ENCODE results near the gene GALNTL6.
"Not testable (repeated sequence)": the region's sequence is repeated elsewhere in the genome, so short reads cannot be mapped to it uniquely, and the experiment has no call there.

GALNTL6 gene

DNA sequence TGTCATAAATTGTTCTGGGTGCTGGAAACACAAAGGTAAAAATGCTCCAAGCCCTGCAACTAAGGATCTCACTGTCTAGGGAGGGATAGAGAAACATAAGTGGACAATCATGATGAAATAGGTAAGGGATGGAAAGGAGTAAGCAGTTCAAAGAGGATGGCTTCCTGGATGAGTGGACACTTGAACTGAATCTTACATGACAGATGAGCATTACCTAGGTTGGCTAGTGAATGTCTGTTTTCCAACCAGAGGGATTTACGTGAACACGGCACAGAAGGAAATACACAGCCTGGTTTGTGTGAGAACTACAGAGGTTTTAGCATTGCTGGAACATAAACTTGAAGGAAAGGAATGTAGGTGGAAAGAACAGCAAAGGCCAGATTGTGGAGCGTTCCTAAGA is 1205.2 kb downstream of the GALNTL6 start:
- Histone ChIP-seq H3K36me3 (ENCODE audit: control insufficient read depth in 1 of 2, insufficient read depth in 2 of 2, low read depth in 1 of 2, low read length in 2 of 2) (no peaks in the 10 kb centered on the region), H3K14ac (ENCODE audit: low read length in 2 of 2) (peak overlapping the region in 1 of 2 experiments; percentile 12), H3K4me3 (ENCODE audit: insufficient read depth in 1 of 2, low read depth in 1 of 2, low read length in 2 of 2) (no peak overlapping the region), H3K9ac (ENCODE audit: low read length) (no peak overlapping the region), H2AK5ac (ENCODE audit: low read length, severe bottlenecking) (no peak overlapping the region), H2BK120ac (ENCODE audit: low read depth, low read length) (no peak overlapping the region), H3K9me3 (ENCODE audit: control insufficient read depth, low read length) (no peaks in the 10 kb centered on the region), H3K79me1 (replicated peaks; ENCODE audit: low read length, poor library complexity, severe bottlenecking) (peaks cover 3% of the 10 kb centered on the region), H3K27ac (ENCODE audit: low read length, poor library complexity, severe bottlenecking) (no peak overlapping the region), H3K23ac (ENCODE audit: low read length in 2 of 2) (no peak overlapping the region), H2BK5ac (ENCODE audit: low read depth, low read length, poor library complexity, severe bottlenecking) (no peak overlapping the region), H4K8ac (ENCODE audit: low read length) (no peak overlapping the region), H3K4me2 (ENCODE audit: low read length, poor library complexity, severe bottlenecking) (no peak overlapping the region), H2BK12ac (ENCODE audit: low read length in 2 of 2) (no peak overlapping the region), H4K91ac (ENCODE audit: low read length) (no peak overlapping the region), H3K27me3 (ENCODE audit: control insufficient read depth in 1 of 2, insufficient read depth in 1 of 2, low read length in 2 of 2) (no peaks in the 10 kb centered on the region), H3K18ac (ENCODE audit: low read depth in 1 of 2, low read length in 2 of 2) (no peak overlapping the region), H3K4me1 (ENCODE audit: control insufficient read depth, insufficient read depth, low read depth, low read length) (peaks cover 11% of the 10 kb centered on the region), H3K4ac (ENCODE audit: low read depth in 1 of 2, low read length in 2 of 2) (no peak overlapping the region), H2AFZ (ENCODE audit: low read depth, low read length) (no peak overlapping the region), H2BK15ac (ENCODE audit: low read depth, poor library complexity, severe bottlenecking) (no peak overlapping the region)
- DNase-seq = no peak
- WGBS = 75% methylated on average over 2 of the region's 3 CpGs

DNA sequence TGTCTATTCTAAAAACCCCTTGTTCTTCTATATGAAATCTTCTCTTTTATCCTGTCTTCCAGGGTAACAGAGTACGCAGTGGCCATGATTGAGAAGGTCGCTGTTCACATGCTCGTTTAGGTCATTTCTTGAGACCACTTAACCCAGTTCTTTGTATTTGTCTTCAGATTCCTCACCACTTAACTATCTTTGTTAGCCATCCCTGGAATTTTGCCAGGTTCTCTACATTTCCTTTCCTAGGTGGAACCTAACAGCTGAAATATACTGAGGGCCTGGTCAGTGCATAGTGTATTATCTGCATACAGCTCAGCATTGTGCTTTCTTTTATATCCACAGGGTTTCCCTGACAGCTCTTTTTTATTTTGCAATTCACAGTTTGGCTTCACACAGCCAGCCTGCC is 1206.5 kb downstream of the GALNTL6 start:
- no peak overlapping the region for H3K18ac ChIP-seq (ENCODE audit: low read depth in 1 of 2, low read length in 2 of 2)
- H4K91ac ChIP-seq (ENCODE audit: low read length) = no peak overlapping the region
- no peak overlapping the region for H3K4me3 ChIP-seq (ENCODE audit: insufficient read depth in 1 of 2, low read depth in 1 of 2, low read length in 2 of 2)
- H3K4ac ChIP-seq (ENCODE audit: low read depth in 1 of 2, low read length in 2 of 2) = no peak overlapping the region
- no peak overlapping the region for H2BK12ac ChIP-seq (ENCODE audit: low read length in 2 of 2)
- no peaks in the 10 kb centered on the region for H3K27me3 ChIP-seq (ENCODE audit: control insufficient read depth in 1 of 2, insufficient read depth in 1 of 2, low read length in 2 of 2)
- H3K4me2 ChIP-seq (ENCODE audit: low read length, poor library complexity, severe bottlenecking) = no peak overlapping the region
- H3K27ac ChIP-seq (ENCODE audit: low read length, poor library complexity, severe bottlenecking) = no peak overlapping the region
- H2AK5ac ChIP-seq (ENCODE audit: low read length, severe bottlenecking) = no peak overlapping the region
- no peak overlapping the region for H3K9ac ChIP-seq (ENCODE audit: low read length)
- H3K79me1 ChIP-seq (replicated peaks; ENCODE audit: low read length, poor library complexity, severe bottlenecking) = peaks cover 3% of the 10 kb centered on the region
- no peak for DNase-seq
- no peak overlapping the region for H4K8ac ChIP-seq (ENCODE audit: low read length)
- H3K14ac ChIP-seq (ENCODE audit: low read length in 2 of 2) = no peak overlapping the region
- 71% methylated on average over 3 of the region's 3 CpGs for WGBS
- no peaks in the 10 kb centered on the region for H3K36me3 ChIP-seq (ENCODE audit: control insufficient read depth in 1 of 2, insufficient read depth in 2 of 2, low read depth in 1 of 2, low read length in 2 of 2)
- H2BK15ac ChIP-seq (ENCODE audit: low read depth, poor library complexity, severe bottlenecking) = no peak overlapping the region
- H2BK5ac ChIP-seq (ENCODE audit: low read depth, low read length, poor library complexity, severe bottlenecking) = no peak overlapping the region
- H3K23ac ChIP-seq (ENCODE audit: low read length in 2 of 2) = no peak overlapping the region
- no peak overlapping the region for H2AFZ ChIP-seq (ENCODE audit: low read depth, low read length)
- H3K4me1 ChIP-seq (ENCODE audit: control insufficient read depth, insufficient read depth, low read depth, low read length) = peaks cover 13% of the 10 kb centered on the region
- no peak overlapping the region for H2BK120ac ChIP-seq (ENCODE audit: low read depth, low read length)
- H3K9me3 ChIP-seq (ENCODE audit: control insufficient read depth, low read length) = no peaks in the 10 kb centered on the region

DNA sequence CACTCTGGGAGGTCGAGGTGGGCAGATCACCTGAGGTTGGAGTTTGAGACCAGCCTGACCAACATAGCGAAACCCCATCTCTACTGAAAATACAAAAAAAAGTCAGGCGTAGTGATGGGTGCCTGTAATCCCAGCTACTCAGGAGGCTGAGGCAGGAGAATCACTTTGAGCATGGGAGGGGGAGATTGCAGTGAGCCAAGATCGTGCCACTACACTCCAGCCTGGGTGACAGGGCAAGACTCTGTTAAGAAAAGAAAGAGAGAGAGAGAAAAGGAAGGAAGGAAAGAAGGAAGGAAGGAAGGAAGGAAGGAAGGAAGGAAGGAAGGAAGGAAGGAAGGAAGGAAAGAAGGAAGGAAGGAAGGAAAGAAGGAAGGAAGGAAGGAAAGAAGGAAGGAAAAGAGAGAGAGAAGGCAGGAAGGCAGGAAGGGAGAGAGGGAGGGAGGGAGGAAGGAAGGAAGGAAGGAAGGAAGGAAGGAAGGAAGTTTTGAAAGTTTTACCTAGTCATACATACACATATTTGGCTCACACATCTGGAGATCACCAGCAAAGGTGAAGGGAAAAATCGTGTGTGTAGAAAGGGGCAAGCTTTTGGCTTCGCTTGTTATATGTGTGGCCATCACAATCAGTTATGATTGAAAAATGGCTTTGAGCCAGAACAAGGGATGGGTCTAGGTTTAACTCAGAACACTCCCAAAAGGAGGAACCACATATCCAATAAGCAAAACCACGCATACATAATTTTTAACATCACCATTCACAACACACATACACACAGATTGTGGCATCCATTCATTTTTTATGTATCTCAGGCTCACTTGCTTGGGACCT is 1208.8 kb downstream of the GALNTL6 start:
- H2BK12ac ChIP-seq (ENCODE audit: low read length in 2 of 2); DNase-seq; H2BK15ac ChIP-seq (ENCODE audit: low read depth, poor library complexity, severe bottlenecking); H3K18ac ChIP-seq (ENCODE audit: low read depth in 1 of 2, low read length in 2 of 2); H2BK5ac ChIP-seq (ENCODE audit: low read depth, low read length, poor library complexity, severe bottlenecking); H2AFZ ChIP-seq (ENCODE audit: low read depth, low read length); H3K79me1 ChIP-seq (replicated peaks; ENCODE audit: low read length, poor library complexity, severe bottlenecking); H3K4me2 ChIP-seq (ENCODE audit: low read length, poor library complexity, severe bottlenecking); H3K27ac ChIP-seq (ENCODE audit: low read length, poor library complexity, severe bottlenecking); H3K4ac ChIP-seq (ENCODE audit: low read depth in 1 of 2, low read length in 2 of 2); H3K9ac ChIP-seq (ENCODE audit: low read length); H3K23ac ChIP-seq (ENCODE audit: low read length in 2 of 2); H3K14ac ChIP-seq (ENCODE audit: low read length in 2 of 2); H3K36me3 ChIP-seq (ENCODE audit: control insufficient read depth in 1 of 2, insufficient read depth in 2 of 2, low read depth in 1 of 2, low read length in 2 of 2); H4K8ac ChIP-seq (ENCODE audit: low read length); H3K9me3 ChIP-seq (ENCODE audit: control insufficient read depth, low read length); H2BK120ac ChIP-seq (ENCODE audit: low read depth, low read length); H3K4me3 ChIP-seq (ENCODE audit: insufficient read depth in 1 of 2, low read depth in 1 of 2, low read length in 2 of 2); H4K91ac ChIP-seq (ENCODE audit: low read length); H3K27me3 ChIP-seq (ENCODE audit: control insufficient read depth in 1 of 2, insufficient read depth in 1 of 2, low read length in 2 of 2): not testable (repeated sequence)
- peaks cover 13% of the 10 kb centered on the region for H3K4me1 ChIP-seq (ENCODE audit: control insufficient read depth, insufficient read depth, low read depth, low read length)
- 97% methylated on average over 5 of the region's 7 CpGs for WGBS
- H2AK5ac ChIP-seq (ENCODE audit: low read length, severe bottlenecking) = peak overlapping the region; percentile 72

DNA sequence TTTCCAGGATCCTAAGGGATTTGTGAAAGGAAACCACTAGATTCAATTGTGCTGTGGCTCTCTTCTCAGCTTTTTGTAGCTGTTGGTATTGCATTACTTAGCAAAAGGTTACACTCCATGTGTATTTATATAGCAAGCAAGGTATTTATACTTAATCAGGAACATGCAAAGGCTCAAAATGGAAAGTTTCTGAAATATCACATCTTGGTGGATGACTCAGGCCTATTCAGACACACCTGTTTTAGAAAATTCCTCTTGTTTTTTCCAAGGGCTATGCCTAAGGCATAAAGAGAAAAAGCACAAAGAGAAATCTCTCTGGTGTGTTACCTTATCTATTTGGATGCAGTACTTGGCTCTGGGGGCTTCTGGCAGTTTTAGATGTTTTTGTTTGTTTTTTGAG is 1211.0 kb downstream of the GALNTL6 start:
- H3K9me3 ChIP-seq (ENCODE audit: control insufficient read depth, low read length) = no peaks in the 10 kb centered on the region
- DNase-seq = peak; percentile 7
- H3K14ac ChIP-seq (ENCODE audit: low read length in 2 of 2) = no peak overlapping the region

More for the DNA sequence above, 1211.0 kb downstream of the GALNTL6 start:
- Histone ChIP-seq H2BK15ac (ENCODE audit: low read depth, poor library complexity, severe bottlenecking) (no peak overlapping the region), H3K4me1 (ENCODE audit: control insufficient read depth, insufficient read depth, low read depth, low read length) (peaks cover 13% of the 10 kb centered on the region), H2BK120ac (ENCODE audit: low read depth, low read length) (no peak overlapping the region), H3K23ac (ENCODE audit: low read length in 2 of 2) (no peak overlapping the region), H4K8ac (ENCODE audit: low read length) (no peak overlapping the region), H2AFZ (ENCODE audit: low read depth, low read length) (no peak overlapping the region), H3K4me2 (ENCODE audit: low read length, poor library complexity, severe bottlenecking) (no peak overlapping the region), H3K36me3 (ENCODE audit: control insufficient read depth in 1 of 2, insufficient read depth in 2 of 2, low read depth in 1 of 2, low read length in 2 of 2) (no peaks in the 10 kb centered on the region), H3K4ac (ENCODE audit: low read depth in 1 of 2, low read length in 2 of 2) (no peak overlapping the region), H3K9ac (ENCODE audit: low read length) (no peak overlapping the region), H2BK5ac (ENCODE audit: low read depth, low read length, poor library complexity, severe bottlenecking) (no peak overlapping the region), H2BK12ac (ENCODE audit: low read length in 2 of 2) (no peak overlapping the region), H3K18ac (ENCODE audit: low read depth in 1 of 2, low read length in 2 of 2) (no peak overlapping the region), H3K79me1 (replicated peaks; ENCODE audit: low read length, poor library complexity, severe bottlenecking) (peaks cover 2% of the 10 kb centered on the region), H2AK5ac (ENCODE audit: low read length, severe bottlenecking) (no peak overlapping the region), H4K91ac (ENCODE audit: low read length) (no peak overlapping the region), H3K4me3 (ENCODE audit: insufficient read depth in 1 of 2, low read depth in 1 of 2, low read length in 2 of 2) (no peak overlapping the region), H3K27ac (ENCODE audit: low read length, poor library complexity, severe bottlenecking) (peak overlapping the region; percentile 37), H3K27me3 (ENCODE audit: control insufficient read depth in 1 of 2, insufficient read depth in 1 of 2, low read length in 2 of 2) (no peaks in the 10 kb centered on the region)
